ENCODE data around the gene ZC3H8. TPM values are rescaled to one million over a fixed set of nuclear protein-coding genes. Genes with fewer than 3 reads are reported as not detected.

Gene ZC3H8
- total and polyA plus RNA-seq, 2 donors (not counting 3 experiments of a cell fraction or from before 2014, with no cell fraction given), result 0.95 to 7.1 TPM

GRCh38 chr2:112304298-112304941 lies 49.6 kb upstream of the ZC3H8 start:
- BruUV-seq (replicated peaks), result no TSS peak
- CTCF ChIA-PET, result no interaction called here
- dilution Hi-C loops (cut with MboI; ENCODE audit: extremely low pct_ligation_motif_present, low sequenced_read_pairs), result no loop called here

More at GRCh38 chr2:112304298-112304941, 49.6 kb upstream of the ZC3H8 start:
- no peak overlapping the region for H3K9ac ChIP-seq (replicated peaks; ENCODE audit: extremely low read depth, insufficient read depth, low read length)
- no peaks in the 10 kb centered on the region for H4K20me1 ChIP-seq (replicated peaks; ENCODE audit: control insufficient read depth, extremely low read depth, insufficient read depth, low read length)
- DNase-seq (ENCODE audit: low read depth, low spot score) (no peak), FAIRE-seq (no peak)
- H3K36me3 ChIP-seq (ENCODE audit: control insufficient read depth in 2 of 2, extremely low read depth in 1 of 2, insufficient read depth in 2 of 2, low read length in 2 of 2), result no peaks in the 10 kb centered on the region
- no peak overlapping the region for H3K4me3 ChIP-seq (replicated peaks in 1 of 3; ENCODE audit: insufficient read depth in 1 of 3, low read depth in 1 of 3, low read length in 3 of 3)
- H3K4me1 ChIP-seq (ENCODE audit: control insufficient read depth, extremely low read depth, insufficient read depth, low read length), result peaks cover 28% of the 10 kb centered on the region
- no peak for TF ChIP-seq FOS (IDR thresholded peaks at IDR 0.05; ENCODE audit: borderline replicate concordance, insufficient read depth, low read length)
- TF ChIP-seq JUN (IDR thresholded peaks at IDR 0.05; ENCODE audit: borderline replicate concordance, insufficient read depth, insufficient read length, low read depth), result no peak
- no peak for TF ChIP-seq MAX (IDR thresholded peaks at IDR 0.05; ENCODE audit: insufficient read depth, insufficient read length)
- no peak for TF ChIP-seq EZH2 (IDR thresholded peaks at IDR 0.05; ENCODE audit: borderline replicate concordance, low read depth, low read length, severe bottlenecking)
- TF ChIP-seq POLR2A (IDR thresholded peaks at IDR 0.05; ENCODE audit: low read depth, low read length), result no peak
- no peak for TF ChIP-seq GATA2 (IDR thresholded peaks at IDR 0.05; ENCODE audit: insufficient read depth, insufficient read length, low read depth, low read length)
- TF ChIP-seq POLR2AphosphoS5 (IDR thresholded peaks at IDR 0.05; ENCODE audit: insufficient read depth, low read depth, low read length), result no peak
- TF ChIP-seq CTCF (IDR thresholded peaks at IDR 0.05; ENCODE audit: extremely low read depth in 1 of 2, insufficient read depth in 1 of 2, low read depth in 1 of 2, low read length in 2 of 2), result no peak
- TF ChIP-seq MYC (IDR thresholded peaks at IDR 0.05; ENCODE audit: low read depth, low read length), result no peak
- no peaks in the 10 kb centered on the region for H3K9me1 ChIP-seq (replicated peaks; ENCODE audit: control insufficient read depth, extremely low read depth, insufficient read depth, low read length)
- intact Hi-C loops (cut with micrococcal nuclease), result no loop called here
- no peak overlapping the region for H3K4me2 ChIP-seq (ENCODE audit: insufficient read depth, low read length)
- no peaks in the 10 kb centered on the region for H3K27me3 ChIP-seq (ENCODE audit: control insufficient read depth in 2 of 2, insufficient read depth in 2 of 2, low read length in 2 of 2)
- no peaks in the 10 kb centered on the region for H3K9me3 ChIP-seq (replicated peaks; ENCODE audit: control insufficient read depth, insufficient read depth, low read length)
- H3K79me2 ChIP-seq (ENCODE audit: control insufficient read depth, insufficient read depth, low read length), result no peaks in the 10 kb centered on the region
- no peak overlapping the region for H3K27ac ChIP-seq (ENCODE audit: insufficient read depth, low read depth, low read length)
- H2AFZ ChIP-seq (ENCODE audit: low read depth, low read length), result peak overlapping the region; percentile 67
- POLR2A ChIA-PET, result no interaction called here
